Urinary bladder (tissue), 4 donors: ENCODE data around the gene NEDD8. TPM values are rescaled to one million over a fixed set of nuclear protein-coding genes. Genes with fewer than 3 reads are reported as not detected.
A peak's percentile ranks its signal among the peaks of the same experiment; 100 is the strongest.

ENCODE experiments used
- DNase-seq: peaks from one replicate; pipeline ENCODE4 v3.0.0-alpha.2; 2015; ENCODE audit errors: extremely low spot score
- H3K27ac ChIP-seq: one replicate; pipeline ENCODE4 v1.5.1; 2013; ENCODE audit warnings: low read depth, mild to moderate bottlenecking, moderate library complexity
- H3K36me3 ChIP-seq: one replicate; pipeline ENCODE4 v1.6.1; 2013; ENCODE audit warnings: mild to moderate bottlenecking, moderate library complexity; ENCODE audit not compliant: insufficient read depth
- H3K4me1 ChIP-seq: one replicate; pipeline ENCODE4 v1.6.1; 2013; ENCODE audit warnings: mild to moderate bottlenecking, moderate library complexity; ENCODE audit not compliant: insufficient read depth
- H3K4me3 ChIP-seq: one replicate; pipeline ENCODE4 v1.5.1; 2013; ENCODE audit warnings: low read depth, low read length
- WGBS: extraction: QIAGEN DNeasy Blood & Tissue Kit; methylation state at CpG from one replicate; pipeline ENCODE4 v1.1.7; 2013; 5-methylcytosine and 5-hydroxymethylcytosine counted together
- polyA plus RNA-seq: library from polyadenylated mRNA; stranded (reverse); fragments of 200-250 nt; gene quantifications from one replicate; pipeline ENCODE4 v1.2.3, GENCODE V29; 2013
- total RNA-seq: library from RNA; depleted of rRNA; stranded (reverse); fragments of >200 nt; gene quantifications from one replicate; pipeline ENCODE4 v1.2.3, GENCODE V29; 2014
- donor health status: healthy with polysubstance abuse.
- donor health status: healthy.

NEDD8 gene
- total RNA-seq (73.8 TPM), polyA plus RNA-seq (220 TPM)

- no peaks in the 10 kb centered on the region for H3K4me1 ChIP-seq
- under 1% methylated on average over 30 of the region's 30 CpGs for WGBS
Observed at GRCh38 chr14:24232121-24232644, at the start of gene NEDD8. Gene NEDD8, minus strand, starts transcription at chr14:24232367. Its CDS starts 100 bp downstream, at chr14:24232267.

GRCh38 chr14:24281636-24282035 is 49.5 kb upstream of the NEDD8 start:
- no peaks in the 10 kb centered on the region for H3K4me1 ChIP-seq
- H3K27ac ChIP-seq, result no peak overlapping the region
- 87% methylated on average over 7 of the region's 7 CpGs for WGBS
- no peaks in the 10 kb centered on the region for H3K36me3 ChIP-seq
- DNase-seq, result no peak
- no peak overlapping the region for H3K4me3 ChIP-seq

More at GRCh38 chr14:24232121-24232644, at the start of gene NEDD8:
- Histone ChIP-seq H3K36me3 (no peaks in the 10 kb centered on the region), H3K27ac (peak within 1 kb of the TSS; percentile 77), H3K4me3 (peak within 1 kb of the TSS; percentile 92)
- peak; percentile 83 for DNase-seq

GRCh38 chr14:24280797-24281460 is 48.8 kb upstream of the NEDD8 start:
- no peaks in the 10 kb centered on the region for H3K36me3 ChIP-seq
- 82% methylated on average over 6 of the region's 6 CpGs for WGBS
- no peak overlapping the region for H3K27ac ChIP-seq
- H3K4me1 ChIP-seq, result no peaks in the 10 kb centered on the region
- H3K4me3 ChIP-seq, result no peak overlapping the region
- DNase-seq, result no peak

DNA sequence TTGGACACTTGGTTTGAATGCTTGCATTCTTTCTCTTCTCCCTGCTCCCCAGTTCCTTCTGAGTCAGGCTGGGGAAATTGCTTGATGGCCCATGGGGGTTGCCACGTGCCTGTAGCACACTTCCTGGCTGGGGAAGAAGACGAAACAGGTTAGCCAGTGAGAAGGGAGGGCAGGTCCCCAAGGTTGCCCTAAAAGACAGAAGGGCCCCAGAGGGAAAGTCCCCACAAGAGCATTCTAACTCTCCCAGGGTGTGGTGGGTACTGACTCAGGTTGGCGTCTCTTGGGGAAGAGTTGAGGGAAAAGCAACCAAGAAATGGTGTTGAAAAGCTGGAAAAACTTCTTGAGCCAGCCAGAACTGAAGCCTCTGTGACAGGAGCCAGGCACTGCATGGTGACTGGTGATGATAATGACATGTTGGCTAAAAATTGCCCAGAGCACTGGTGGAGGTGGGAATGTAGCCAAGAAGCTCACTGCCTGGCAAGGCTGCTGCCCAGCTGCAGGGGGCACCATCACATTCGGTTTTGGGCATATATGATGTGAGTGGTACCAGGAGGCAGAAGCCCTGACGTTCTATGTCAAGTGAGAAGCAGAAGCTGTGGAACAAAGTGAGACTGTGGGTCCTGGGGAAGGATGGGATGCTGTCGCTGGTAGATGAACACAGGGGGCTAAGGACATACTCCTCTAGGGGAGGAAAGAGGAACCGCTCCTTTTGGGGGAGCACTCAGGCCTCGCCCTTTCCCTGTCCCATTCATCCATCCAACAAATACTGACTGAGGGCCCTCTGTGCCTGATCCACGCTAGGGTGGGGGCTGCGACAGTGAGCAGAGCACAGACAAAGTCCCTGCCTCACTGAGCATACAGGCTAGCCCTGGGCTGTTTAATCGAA is 47.4 kb upstream of the NEDD8 start:
- 75% methylated on average over 11 of the region's 11 CpGs for WGBS
- Histone ChIP-seq H3K27ac (no peak overlapping the region), H3K4me3 (no peak overlapping the region), H3K4me1 (no peaks in the 10 kb centered on the region), H3K36me3 (no peaks in the 10 kb centered on the region)
- DNase-seq, result no peak

DNA sequence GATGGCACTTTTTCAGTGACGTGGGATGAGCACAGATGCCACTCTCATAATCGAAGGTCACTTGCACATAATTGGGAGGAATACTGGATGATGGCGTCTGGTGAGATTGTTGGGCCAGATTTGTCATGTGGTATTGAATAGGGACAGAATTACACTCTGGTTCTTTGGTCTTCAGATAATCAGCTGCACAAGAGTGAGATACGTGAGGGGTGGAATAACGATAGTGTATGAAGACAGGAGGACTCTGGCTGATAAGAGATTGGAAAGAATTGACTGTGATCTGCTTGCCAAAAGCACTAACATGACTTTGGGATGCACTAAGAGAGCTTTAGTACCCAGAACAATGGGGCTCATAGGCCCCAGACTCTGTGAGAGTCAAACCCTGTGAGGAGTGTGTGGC is 46.3 kb upstream of the NEDD8 start:
- no peak overlapping the region for H3K4me3 ChIP-seq
- 87% methylated on average over 5 of the region's 5 CpGs for WGBS
- no peaks in the 10 kb centered on the region for H3K4me1 ChIP-seq
- no peak overlapping the region for H3K27ac ChIP-seq
- no peaks in the 10 kb centered on the region for H3K36me3 ChIP-seq
- no peak for DNase-seq

GRCh38 chr14:24277606-24278321 is 45.6 kb upstream of the NEDD8 start:
- no peaks in the 10 kb centered on the region for H3K4me1 ChIP-seq
- H3K27ac ChIP-seq, result no peak overlapping the region
- DNase-seq, result no peak
- WGBS, result 76% methylated on average over 11 of the region's 11 CpGs
- no peaks in the 10 kb centered on the region for H3K36me3 ChIP-seq
- no peak overlapping the region for H3K4me3 ChIP-seq

DNA sequence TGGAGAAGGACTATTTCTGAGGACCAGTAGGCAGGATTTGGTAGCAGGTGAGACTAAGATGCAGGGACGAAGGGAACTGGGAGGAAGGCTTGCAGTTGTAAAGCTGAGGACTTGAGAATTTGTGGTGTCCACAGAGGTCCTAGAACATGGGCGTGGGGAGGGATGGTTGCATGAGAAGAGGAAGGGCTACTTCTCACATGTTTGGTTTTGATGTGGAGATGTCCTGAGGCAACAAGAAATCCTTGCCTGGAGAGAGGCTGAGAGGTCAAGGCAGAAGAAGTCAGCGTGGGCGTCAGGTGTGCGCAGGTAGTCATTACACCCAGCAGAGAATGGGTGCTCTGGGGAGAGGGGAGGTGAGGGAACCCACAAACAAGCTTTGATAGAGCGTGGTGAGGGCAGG is 44.9 kb upstream of the NEDD8 start:
- Histone ChIP-seq H3K4me3 (no peak overlapping the region), H3K4me1 (no peaks in the 10 kb centered on the region), H3K36me3 (no peaks in the 10 kb centered on the region), H3K27ac (no peak overlapping the region)
- 90% methylated on average over 6 of the region's 6 CpGs for WGBS
- no peak for DNase-seq

DNA sequence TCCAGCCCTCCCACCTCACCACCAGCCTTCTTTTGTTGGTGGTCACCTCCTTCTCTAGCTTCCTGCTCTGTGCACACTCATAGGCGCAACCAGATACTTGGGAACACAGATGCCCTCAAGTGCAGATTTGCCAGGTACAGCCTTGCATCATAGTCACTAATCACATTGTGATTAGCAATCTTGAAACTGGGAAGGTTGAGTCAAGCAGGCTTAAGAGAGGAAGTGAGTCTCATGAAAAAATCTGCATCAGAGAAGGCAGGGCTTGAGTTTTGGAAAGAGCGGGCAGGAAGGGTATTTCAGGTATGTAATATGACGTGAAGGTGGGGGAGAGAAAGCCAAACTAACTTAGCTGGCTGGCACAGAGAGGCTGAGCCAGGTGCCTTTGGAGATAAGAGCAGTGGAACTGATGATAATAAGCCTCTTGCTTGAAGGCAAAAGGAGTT is 42.0 kb upstream of the NEDD8 start:
- Histone ChIP-seq H3K4me3 (no peak overlapping the region), H3K4me1 (no peaks in the 10 kb centered on the region), H3K27ac (no peak overlapping the region), H3K36me3 (no peaks in the 10 kb centered on the region)
- DNase-seq, result no peak
- 81% methylated on average over 3 of the region's 3 CpGs for WGBS

DNA sequence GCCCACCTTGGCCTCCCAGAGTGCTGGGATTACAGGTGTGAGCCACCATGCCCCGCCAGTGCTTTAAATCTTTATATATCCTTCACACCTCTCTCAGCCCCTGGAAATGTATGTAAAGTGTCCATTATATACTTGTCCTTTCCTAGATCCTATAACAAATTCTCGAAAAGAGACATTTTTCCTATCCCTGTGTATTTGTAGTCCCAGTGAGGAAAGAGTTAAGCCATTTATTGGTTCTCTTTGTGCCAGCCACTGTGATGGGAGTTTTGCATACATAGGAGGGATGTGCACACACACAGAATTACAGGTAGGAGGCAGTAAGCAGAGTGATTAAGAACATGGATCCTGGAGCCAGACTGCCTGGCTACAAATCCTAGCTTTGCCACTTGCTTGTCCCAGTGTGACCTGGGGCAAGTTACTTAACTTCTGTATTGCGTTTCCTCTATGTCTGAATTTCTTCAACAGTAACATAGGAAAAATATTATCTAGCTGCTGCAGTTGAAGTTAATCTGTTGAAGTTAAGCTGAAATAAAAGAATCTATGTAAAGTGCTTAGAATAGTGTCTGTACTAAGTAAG is 41.3 kb upstream of the NEDD8 start:
- 77% methylated on average over 3 of the region's 3 CpGs for WGBS
- DNase-seq, result no peak
- Histone ChIP-seq H3K27ac (no peak overlapping the region), H3K36me3 (no peaks in the 10 kb centered on the region), H3K4me3 (no peak overlapping the region), H3K4me1 (no peaks in the 10 kb centered on the region)

DNA sequence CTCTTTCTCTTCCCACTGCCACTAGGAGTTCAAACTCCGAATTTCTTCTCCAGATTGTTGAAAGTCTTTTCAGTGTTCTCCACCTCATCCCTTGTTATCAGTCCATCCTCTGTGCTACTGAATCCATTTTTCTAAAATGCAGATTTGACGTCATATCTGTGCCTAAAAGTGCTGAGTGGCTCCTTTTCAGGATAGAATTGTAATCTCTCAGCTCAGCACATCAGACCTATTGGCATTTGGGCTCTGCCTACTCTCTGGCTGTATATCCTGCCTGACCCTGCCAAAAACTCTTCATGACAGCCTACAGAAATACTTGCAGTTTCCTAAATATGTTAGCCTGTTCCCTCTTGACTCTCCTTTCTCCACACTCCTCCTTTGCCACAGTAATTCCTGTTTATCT is 40.3 kb upstream of the NEDD8 start:
- WGBS, result 91% methylated on average over 2 of the region's 2 CpGs
- Histone ChIP-seq H3K4me1 (no peaks in the 10 kb centered on the region), H3K36me3 (no peaks in the 10 kb centered on the region), H3K4me3 (no peak overlapping the region), H3K27ac (no peak overlapping the region)
- DNase-seq, result no peak

GRCh38 chr14:24271834-24272263 is 39.7 kb upstream of the NEDD8 start:
- 22% methylated on average over 3 of the region's 3 CpGs for WGBS
- Histone ChIP-seq H3K4me1 (no peaks in the 10 kb centered on the region), H3K27ac (peak overlapping the region; percentile 16), H3K36me3 (no peaks in the 10 kb centered on the region), H3K4me3 (peak overlapping the region; percentile 71)
- DNase-seq, result no peak

DNA sequence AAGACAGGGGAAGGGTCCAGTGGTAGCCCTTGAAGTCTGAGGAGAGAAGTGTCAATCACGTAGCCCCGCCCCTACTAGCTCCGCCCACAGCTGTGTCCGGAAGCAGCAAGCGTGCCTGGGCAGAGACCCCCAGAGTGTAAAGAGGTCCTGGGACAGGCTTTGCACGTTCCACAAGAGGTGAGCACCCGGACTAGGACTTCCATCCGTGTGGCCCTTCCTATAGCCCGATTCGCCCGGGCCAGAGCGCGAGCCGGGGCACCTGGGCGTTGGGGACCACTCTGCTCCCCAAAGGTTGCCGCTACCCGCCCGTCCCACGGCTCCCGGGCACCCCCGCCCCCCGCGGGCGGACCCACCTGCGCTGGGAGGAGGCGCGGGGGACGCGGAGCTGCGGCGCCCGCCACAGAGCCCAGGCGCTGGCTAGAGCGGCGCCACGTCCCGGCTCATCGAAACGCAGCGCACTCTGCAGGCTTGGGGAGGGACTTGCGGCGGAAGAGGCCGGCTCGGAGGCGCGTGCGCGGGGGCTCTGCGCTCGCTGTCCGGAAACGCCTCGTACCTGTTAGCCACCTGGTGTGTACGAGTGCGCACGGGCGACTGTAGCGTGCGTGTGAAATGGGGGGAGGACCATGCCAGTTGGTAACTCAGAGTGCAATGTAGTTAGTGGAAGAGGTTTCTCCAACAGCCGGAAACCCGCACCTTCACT is 39.1 kb upstream of the NEDD8 start, which contains the start of gene RABGGTA:
RABGGTA (minus strand) TSS at position 464 of the 700 bp plus-strand sequence. CDS start 482 bp downstream, outside the sequence.
- DNase-seq, result peak; percentile 57
- peak within 1 kb of the TSS; percentile 93 for H3K27ac ChIP-seq
- WGBS, result under 1% methylated on average over 61 of the region's 61 CpGs
- H3K4me1 ChIP-seq, result no peaks in the 10 kb centered on the region
- peak within 1 kb of the TSS; percentile 71 for H3K4me3 ChIP-seq
- H3K36me3 ChIP-seq, result no peaks in the 10 kb centered on the region
